HG03064 (cell line): ENCODE data around the gene SPATA32.
"Not testable (repeated sequence)": the region's sequence is repeated elsewhere in the genome, so short reads cannot be mapped to it uniquely, and the experiment has no call there.

Experiments used
- ATAC-seq: cut with Tn5 transposase; IDR thresholded peaks from one replicate; pipeline ENCODE4 v1.9.1; 2021; ENCODE audit warnings: low read depth; ENCODE audit not compliant: unreplicated experiment

Gene SPATA32, protein sequence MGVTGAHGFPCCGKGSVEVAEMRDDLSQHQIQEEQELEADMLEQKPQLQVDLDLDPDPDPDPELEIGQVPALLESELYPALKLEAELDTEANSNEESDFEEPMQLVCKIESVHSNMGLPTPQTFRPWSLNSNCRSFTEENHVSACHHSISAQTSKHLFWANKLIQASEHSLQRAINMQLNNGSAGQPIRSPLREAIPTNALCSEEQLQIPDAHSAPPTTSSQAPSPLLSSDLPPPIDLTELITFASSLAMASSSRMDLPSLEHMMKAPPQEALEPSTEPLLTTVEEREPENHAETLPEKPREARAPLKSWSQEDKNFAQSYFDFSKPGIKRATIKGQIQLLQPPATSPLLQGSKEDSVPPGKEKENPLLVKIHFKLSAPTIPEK

DNA sequence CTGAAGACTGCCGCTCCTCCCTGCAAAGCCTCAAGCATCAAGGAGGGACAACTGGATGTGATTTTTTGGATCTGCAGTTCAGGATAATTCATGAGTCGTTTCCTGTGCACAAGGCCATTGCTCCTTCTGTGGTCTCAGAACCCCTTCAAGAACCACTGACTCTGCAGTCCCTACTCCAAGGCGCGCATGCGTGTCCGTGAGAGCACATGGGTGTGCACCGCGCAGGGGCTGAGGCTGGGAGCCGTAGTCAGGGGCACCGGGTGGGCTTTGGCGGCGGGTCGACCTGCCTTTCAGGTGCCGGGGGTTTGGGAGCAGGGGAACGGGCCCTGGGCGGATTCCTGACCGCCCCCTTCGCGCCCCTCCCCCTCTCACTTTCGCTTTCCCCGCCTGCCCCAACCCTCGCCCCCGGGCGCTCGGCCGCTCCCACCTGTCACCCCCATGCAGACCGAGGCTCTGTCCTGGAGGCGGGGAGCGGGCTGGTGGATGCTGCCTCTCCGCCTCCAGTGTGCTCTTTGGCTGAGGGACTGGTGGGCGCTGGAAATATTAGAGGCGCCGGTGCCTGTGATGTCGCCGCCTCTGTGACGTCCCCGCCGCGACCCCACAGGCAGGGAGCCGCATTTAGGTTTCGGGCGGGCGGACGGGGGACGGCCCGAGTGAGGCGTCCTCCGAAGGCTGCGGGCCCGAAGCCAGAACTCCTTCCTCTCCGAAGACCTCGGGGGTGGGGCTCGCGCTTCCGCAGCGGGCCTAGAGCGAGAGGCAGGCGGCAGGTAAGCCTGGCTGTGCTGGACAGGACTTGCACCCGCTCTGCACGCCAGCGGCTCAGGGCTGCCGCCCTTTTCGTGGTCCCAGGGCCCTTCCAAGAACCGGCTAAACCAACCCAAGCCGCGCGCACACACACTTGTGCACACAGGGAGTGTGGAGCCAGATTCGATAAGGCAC lies at the start of gene SPATA32:
TSS of gene SPATA32 (minus strand) at position 518 of the 939 bp plus-strand sequence. CDS start at position 440, 78 bp downstream.
- no peak for ATAC-seq

DNA sequence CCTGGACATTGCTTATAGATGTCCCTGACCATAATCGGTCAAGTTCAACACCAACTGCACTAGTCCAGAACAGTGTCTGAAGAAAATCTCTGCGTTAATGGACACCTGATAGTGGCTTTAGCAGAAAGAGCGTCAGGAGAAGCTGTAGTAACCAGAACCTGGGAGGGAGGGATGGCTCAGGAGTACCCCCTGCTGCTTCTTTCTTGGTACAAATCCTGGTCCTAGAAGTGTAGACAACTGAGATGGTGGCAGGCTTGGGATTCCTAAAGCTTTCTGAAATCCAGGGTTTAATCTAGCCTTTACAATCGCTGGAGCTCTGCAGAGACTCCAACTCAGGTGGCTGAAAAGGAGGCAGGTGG lies 49.5 kb upstream of the SPATA32 start:
- ATAC-seq = no peak

DNA sequence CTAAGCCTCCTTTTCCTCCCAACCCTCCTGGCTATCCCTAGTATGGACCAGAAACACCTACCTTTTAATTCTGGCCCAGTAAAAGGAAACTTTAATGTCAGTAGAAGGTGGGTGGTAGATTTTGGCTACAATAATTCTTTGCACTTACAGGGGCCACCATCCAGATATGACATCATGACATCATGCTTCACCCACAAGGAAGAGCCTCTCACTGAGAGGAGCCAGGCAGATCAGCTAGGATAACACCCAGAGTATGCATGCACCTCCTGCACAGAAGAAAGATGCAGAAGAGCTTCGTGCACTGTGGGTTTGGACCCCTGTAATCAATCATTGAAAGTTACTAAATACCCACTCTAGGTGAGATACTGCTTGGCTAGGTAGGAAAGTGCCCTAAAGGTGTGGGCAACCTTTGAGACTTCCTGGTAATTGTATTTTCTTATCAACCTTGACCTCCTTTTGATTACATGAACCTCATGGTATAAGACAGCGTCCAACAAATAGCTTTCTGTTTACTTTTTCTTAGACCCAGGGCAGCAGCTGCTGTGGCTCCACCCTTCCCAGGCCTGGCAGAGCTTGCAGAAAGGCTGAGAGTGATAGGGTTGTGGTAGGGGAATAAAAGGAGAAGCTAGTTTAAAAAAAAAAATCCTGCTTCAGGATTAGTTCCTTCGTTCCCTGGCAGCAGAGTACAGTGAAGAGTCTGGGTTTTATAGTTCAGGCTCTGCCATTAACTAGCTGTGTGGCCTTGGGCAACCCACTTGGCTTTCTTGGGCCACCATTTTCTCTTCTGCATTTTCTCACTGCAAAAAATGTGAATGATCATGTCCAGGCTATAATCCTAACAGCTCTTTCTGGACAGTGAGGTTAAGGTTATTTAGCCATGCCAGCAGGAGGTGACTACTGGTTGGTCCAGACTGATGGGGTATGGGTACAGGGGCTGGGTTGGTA lies 48.8 kb upstream of the SPATA32 start:
- no peak for ATAC-seq

DNA sequence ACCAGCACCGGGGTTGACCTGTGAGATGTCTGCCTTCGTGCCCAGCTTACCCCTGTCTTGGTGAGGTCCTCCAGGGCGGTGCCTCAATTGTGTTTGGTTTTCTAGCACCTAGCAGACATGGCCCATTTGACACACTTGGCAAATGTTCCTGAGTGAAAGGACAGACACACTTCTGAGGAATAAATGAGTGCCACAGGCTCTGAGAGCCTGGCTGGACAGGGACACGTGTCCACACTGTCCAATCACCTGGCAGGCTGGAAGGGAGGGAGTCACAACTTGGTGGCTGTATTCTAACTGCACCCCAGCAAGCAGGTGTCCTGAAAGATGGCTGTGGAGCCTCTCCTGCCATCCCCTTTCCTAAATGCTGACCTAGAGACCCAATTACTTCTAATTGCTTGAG lies 47.5 kb upstream of the SPATA32 start:
- no peak for ATAC-seq

DNA sequence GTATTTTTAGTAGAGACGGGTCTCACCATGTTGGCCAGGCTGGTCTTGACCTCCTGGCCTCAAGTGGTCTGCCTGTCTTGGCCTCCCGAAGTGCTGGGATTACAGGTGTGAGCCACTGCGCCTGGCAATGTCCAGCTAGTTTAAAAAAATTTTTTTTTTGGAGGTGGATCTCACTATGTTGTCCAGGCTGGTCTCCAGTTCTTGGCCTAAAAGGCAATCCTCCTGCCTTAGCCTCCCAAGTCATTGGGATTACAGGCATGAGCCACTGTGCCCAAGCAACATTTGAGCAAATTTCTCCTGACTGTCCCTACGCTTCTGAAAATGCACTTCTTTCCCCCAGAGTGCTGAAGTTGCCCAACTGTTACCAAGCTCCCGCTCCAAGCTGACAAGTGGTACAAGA lies 46.9 kb upstream of the SPATA32 start:
- no peak for ATAC-seq

DNA sequence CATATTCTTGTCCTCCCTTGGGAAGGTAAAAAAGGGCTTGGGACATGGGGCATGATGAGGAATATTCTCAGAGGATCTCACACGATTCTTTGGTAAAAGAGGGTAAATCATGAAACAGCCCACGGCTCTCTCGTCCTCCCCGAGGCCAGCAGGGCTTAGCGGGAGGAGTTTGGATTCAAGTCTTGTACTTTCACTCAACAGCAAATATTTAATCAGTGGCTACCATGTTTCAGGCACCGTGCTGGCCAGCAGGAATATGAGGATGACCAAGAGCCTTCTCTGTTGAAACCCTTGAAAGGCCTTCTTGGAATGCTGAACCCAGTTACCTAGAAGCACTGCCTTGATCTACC lies 46.1 kb upstream of the SPATA32 start:
- ATAC-seq = no peak

DNA sequence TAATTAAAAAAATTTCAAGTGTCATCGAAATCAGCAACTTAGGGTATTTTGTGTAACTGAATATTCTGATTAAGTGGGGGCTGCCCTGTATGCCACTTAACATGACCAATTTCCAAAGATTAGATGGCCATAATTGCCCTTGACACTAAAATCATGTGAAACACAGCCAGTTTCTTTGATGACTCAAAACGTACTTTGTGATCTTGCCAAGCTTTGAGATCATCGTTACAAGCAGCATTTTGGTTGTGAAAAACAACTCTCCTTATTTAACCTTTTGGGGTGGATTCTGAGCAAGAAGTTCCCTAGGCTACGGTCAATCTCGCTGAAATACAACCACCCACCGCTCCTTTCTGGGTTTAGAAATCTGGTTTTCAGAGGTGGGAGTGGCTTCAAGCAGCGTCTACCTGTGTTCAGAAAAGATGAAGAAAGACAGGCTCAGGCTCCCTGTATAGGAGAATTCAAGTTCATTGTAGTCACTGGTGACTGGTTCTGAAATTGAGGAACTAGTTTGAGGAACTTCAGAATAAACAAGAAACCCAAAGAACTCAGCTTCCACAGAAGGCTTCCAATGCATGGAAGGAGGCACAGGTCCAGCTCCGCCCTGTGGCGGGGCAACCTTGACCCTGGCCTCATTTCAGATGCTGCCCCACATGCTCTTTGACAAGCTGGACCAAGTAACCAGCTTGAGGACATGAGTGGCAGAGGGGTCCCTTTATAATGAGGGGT lies 45.6 kb upstream of the SPATA32 start:
- ATAC-seq = no peak

DNA sequence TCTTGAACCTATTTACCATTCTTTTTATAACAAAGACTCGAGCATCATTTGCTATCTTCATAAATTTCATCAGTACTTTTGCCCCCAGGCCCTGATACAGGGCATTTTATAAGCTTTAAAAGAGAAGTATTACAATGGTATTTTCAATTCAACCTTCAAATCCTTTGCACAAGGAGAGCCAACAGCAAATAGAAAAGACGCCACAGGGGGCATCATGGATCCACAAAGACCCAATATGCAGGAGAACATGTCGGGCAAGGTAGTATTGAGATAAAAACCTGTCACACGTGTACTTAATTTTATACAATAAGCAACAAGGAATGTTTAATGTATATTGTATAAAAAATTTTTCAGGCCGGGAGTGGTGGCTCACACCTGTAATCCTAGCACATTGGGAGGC lies 44.7 kb upstream of the SPATA32 start:
- ATAC-seq = no peak

DNA sequence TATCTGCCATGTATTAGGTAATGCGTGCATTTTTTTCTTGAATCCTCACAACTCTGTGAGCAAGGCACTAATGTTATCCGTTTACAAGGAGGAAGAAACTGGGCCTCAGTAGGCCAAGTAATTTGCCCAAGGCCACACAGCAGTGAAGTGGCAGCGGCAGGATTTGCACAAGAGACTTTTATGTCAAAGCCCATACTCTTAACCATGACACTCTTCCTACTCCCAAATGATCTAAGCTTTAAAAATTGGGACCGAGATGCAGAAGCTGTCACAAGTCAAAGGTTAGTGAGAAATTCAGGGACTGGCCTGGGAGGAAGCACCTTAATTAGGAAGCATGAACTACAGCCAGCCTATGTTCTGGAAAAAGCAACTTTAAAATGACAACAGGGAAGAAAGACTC lies 44.2 kb upstream of the SPATA32 start:
- ATAC-seq = no peak

DNA sequence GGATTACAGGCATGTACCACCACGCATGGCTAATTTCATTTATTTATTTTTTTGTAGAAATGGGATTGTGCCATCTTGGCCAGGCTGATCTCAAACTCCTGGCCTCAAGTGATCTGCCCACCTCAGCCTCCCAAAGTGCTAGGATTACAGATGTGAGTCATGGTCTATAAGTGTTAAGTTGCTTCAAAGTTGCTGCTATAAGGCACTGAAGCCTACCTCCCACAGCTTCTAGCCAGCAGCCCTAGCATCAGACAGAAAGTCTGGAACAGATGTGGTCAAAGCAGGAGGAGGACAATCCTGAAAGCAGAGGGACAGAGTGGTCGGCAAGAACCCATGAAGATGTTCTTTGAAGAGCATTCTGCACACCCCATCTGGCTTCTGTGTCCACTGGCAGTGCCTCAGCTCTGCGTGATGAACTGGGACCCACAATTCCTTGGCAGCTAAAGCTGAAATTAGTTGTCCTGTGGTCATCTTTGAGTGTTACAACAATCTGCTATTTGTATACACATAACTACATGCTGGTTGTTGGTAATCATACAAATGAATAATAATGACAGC lies 43.7 kb upstream of the SPATA32 start:
- no peak for ATAC-seq

DNA sequence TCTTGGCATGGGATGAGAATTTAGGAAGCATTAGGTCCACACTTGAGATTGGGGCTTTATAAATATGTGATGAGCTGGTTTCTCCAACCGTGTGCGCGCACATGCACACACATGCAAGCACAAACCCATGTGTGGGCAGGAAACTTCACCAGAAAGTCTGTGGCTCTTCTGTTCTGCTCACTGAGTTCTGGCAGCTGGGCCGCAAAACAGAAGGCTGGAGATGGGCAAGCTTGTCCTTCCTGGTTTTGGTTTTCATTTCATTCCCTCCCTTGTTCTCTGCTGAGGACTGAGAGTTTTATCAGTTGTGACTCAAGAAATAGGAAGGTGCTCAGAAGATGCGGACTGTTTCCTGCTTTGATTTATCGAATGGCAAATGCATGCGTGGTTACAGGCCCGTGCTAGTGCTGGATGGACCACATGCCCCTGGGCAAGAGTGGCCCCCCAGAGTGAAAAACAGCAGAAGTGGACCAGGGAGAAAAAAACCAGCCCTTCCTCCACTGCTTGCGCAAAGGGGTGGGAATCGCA lies 40.8 kb upstream of the SPATA32 start:
- ATAC-seq = peak; percentile 56

DNA sequence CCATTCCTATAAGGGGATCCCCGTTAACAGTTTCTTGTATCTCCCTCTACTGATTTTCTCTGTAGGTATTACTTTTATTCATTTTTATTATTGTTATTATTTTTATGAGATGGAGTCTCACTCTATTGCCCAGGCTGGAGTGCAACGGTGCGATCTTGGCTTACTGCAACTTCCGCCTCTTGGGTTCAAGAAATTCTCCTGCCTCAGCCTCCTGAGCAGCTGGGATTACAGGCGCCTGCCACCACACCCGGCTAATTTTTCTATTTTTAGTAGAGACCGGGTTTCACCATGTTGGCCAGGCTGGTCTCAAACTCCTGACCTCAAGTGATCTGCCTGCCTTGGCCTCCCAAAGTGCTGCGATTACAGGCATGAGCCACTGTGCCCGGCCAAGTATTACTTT lies 40.3 kb upstream of the SPATA32 start:
- not testable (repeated sequence) for ATAC-seq

DNA sequence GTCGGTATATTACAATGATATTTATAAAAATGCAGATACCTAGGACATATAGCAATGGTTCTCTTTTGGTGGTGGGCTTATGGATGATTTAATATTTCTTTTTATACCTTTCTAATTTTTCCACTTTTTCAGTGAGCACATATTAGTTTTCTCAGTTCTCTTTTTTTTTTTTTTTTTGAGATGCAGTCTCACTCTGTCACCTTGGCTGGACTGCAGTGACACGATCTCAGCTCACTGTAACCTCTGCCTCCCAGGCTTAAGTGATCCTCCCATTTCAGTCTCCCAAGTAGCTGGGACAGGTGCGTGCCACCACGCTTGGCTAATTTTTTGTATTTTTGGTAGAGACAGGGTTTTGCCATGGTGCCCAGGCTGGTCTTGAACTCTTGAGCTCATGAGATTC lies 39.8 kb upstream of the SPATA32 start:
- ATAC-seq = no peak

DNA sequence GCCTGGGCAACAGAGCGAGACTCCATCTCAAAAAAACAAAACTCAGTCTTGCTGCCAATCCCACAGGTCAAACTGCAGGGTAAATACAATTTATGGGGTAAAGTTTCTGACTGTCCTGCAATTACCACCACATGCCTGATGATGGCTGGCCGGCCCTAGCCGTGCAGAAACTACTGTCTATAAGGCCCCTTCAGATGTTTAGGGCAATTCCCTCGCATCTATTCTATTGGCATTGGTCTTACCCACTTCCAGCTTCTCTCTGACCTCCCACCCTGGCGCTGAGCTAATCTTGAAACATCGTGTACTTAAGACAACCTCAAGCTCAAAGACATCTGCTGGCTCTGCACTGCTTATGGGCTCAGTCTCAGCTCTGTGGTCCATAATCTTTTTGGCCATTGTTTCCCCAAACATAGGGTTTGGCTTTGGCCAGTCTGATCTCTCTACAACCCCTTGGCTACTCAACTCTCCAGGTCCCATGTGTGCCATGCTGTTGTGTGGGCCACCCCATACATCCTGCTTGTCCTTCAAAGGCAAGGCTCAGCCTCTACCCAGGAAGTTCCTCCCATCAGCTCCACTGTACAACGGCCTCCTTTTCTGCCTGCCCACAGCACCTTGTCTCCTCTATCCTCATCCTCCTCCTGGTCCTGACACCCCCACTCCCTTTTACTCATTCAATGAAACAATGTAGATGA lies 38.3 kb upstream of the SPATA32 start:
- ATAC-seq = no peak

DNA sequence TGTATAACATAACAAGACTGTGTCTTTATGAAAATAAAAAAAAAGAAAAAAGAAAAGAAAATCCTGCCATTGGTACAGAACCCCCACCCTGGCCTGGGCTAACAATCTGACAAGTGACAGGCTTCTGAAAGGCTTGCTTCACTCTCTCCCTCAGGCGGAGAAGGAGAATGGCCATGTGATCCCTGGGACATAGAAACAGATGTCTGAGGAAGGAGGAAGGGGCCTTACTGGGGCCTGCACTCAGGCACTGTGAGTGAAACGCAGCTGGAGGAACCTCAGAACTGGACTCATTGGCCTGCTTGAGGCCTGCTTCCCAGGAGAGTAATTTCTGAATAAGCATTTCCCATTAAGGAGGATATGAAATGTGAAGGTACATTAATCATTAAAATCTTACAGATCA lies 37.5 kb upstream of the SPATA32 start:
- ATAC-seq = no peak

DNA sequence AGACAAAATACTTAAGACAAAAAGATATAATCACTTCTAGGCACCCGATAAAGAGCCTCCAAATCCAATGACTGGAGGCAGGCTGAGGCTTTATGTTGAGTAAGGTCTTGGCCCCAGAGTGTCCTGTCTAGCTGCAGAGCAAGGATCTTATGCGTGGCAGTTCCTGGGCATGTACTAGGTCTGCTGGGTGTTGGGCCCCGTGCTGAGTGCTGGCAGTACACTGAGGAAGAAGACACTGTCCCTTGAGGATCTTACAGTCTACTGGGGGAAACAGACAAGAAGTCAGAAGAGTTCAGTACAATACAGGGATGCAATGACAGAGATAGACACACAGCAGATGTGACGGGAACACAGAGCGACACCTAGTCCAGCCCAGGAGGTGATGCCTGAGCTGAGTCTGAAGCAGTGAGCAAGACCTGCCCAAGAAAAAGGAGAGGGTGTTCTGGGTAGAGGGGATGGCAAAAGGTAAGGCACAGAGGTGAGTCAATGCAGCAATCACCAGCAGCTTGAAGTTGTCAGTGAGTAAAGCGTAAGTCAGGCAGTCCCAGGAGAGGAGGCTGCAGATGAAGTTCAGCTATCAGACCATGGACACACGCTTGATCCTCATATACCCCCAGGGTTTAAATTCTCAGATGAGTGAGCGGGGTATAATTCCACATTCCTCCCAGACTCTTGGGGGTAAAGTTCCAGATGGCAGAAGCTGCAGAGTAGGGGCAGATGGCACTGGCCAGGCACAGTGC lies 36.8 kb upstream of the SPATA32 start:
- ATAC-seq = no peak

DNA sequence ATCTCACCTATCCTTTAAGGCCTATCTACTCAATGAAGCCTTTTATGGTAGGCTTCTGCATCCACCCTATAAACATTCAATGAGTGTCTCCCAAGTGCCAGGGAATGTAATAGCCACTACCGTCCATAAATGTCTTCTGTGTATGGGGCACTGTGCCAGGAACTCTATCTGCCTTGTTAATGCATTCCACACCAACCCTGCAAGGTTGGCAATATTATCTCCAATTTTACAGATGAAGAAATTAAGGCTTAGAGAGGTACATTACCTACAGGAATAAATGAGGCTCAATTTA lies 34.9 kb upstream of the SPATA32 start:
- ATAC-seq = no peak

DNA sequence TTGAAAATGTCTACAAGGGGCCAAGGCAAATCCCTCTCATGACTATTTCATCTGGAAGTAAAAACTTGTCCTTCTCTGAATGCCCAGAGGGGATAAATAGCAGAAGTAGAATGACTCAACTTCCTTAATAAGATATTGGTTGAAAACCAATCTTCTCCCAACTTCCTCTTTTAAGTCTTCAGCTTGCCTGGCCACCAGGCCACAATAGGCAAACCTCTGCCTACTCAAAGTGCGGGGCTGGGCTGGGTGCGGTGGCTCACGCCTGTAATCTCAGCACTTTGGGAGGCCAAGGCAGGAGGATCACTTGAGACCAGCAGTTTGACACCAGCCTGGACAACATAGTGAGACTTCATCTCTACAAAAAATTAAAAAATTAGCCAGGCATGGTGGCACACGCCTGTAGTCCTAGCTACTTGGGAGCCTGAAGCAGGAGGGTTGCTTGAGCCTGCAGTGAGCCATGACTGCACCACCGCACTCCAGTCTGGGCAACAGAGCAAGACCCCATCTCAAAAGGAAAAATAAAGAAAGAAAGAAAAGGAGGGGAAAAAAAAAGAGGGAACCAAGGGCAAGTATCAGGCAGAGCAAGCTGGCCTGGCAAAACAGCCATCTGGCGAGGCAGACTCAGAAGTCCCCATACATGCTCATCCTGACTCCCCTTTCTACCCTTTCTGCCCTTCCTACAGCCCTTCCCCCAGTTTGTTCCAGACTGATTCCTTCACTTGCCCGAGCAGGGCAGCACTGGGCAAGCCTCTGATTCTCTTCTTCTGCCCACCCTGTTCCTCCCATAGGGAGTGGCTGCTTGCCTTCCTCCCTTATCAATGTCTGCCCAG lies 34.3 kb upstream of the SPATA32 start:
- ATAC-seq = no peak
